Left lung (tissue), 10 donors: ENCODE results near the gene POLR2B. TPM values are rescaled to one million over a fixed set of nuclear protein-coding genes. Genes with fewer than 3 reads are reported as not detected.
"Not testable (repeated sequence)": the region's sequence is repeated elsewhere in the genome, so short reads cannot be mapped to it uniquely, and the experiment has no call there.

Experiments
- ATAC-seq: fragments of 200-7000 bp; cut with Tn5 transposase; one replicate; pipeline ENCODE4 v1.9.1; 2020; ENCODE audit warnings: moderate library complexity
- DNase-seq, 4 donors: peaks; one replicate each; pipeline ENCODE4 v3.0.0-alpha.2; 2013 to 2020
- H3K27ac ChIP-seq, 2 donors: fragments of 200-600 bp; sonication (generic) in 1 of 2; one replicate each; pipeline versions ENCODE4 v1.5.0 to v1.8.0; 2020 to 2021
- H3K27me3 ChIP-seq, 2 donors: fragments of 200-600 bp; sonication (generic) in 1 of 2; one replicate each; pipeline versions ENCODE4 v1.5.0 to v1.8.0; 2020 to 2021
- H3K36me3 ChIP-seq, 2 donors: fragments of 200-600 bp; sonication (generic) in 1 of 2; one replicate each; pipeline versions ENCODE4 v1.5.0 to v1.8.0; 2020 to 2021
- H3K4me1 ChIP-seq, 2 donors: fragments of 200-600 bp; one replicate each; pipeline ENCODE4 v1.8.0; 2021
- H3K4me3 ChIP-seq, 2 donors: fragments of 200-600 bp; sonication (generic) in 1 of 2; one replicate each; pipeline versions ENCODE4 v1.5.0 to v1.8.0; 2020 to 2021; ENCODE audit warnings: mild to moderate bottlenecking in 1 of 2
- H3K9me3 ChIP-seq, 2 donors: fragments of 200-600 bp; sonication (generic) in 1 of 2; one replicate each; pipeline versions ENCODE4 v1.5.0 to v1.8.0; 2020 to 2021
- CTCF ChIP-seq, 2 donors: fragments of 200-600 bp; sonication (generic) in 1 of 2; IDR thresholded peaks; one replicate each; pipeline versions ENCODE4 v1.5.0 to v1.8.0; 2021; ENCODE audit warnings: antibody characterized with exemption in 2 of 2
- intact Hi-C, 2 donors: fragments of 100-400 bp; cut with DNase I; formaldehyde crosslinking; loops; one replicate each; pipeline versions ENCODE4 v1.11.2 to v1.14.2; 2022
- polyA plus RNA-seq, 6 donors: library from polyadenylated mRNA; unstranded; fragments of 120-200 nt; gene quantifications; one replicate each; pipeline ENCODE4 v1.2.1, GENCODE V29; 2013; ENCODE audit not compliant: insufficient read length in 6 of 6
- total RNA-seq, 2 donors: library from RNA; stranded (reverse); fragmentation: NEBNext Ultra II Directional; extraction: Animal tissue kit (Norgen Biotek cat#: 25700); gene quantifications; one replicate each; pipeline ENCODE4 v1.2.1, GENCODE V29; 2021
- donor health status: DM: no; HTN: yes; CAD: no.
- donor health status: DM: no; HTN: no; CAD: no.

POLR2B gene
- total and polyA plus RNA-seq, 8 donors: 62.1 to 126 (median 112) TPM

DNA sequence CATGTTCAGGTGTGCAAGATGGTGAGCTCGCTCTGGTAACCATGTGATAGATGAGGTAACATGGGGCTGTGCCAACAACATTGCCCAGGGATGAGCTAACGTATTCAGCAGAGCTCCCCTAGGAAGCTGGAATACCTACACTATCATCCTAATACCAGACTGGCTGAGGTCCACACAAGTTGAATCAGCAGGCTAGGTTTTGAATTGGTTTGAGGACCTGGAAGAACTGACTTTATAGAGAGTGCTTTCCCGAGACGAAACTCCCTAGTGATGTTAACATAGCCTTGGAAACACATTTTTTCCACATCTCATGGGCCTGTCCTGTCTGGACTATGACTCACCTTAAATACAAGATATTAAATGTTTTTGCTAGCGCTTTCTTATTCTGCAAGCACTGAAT is 74.8 kb downstream of the POLR2B start:
- no peak overlapping the region for H3K4me3 ChIP-seq
- H3K9me3 ChIP-seq: no peaks in the 10 kb centered on the region
- H3K27ac ChIP-seq: no peak overlapping the region
- H3K27me3 ChIP-seq: no peaks in the 10 kb centered on the region
- intact Hi-C loops: no loop called here
- ATAC-seq: peak; percentile 37
- DNase-seq: no peak
- peaks cover 5 to 11% of the 10 kb centered on the region in 2 donors for H3K4me1 ChIP-seq
- no peaks in the 10 kb centered on the region for H3K36me3 ChIP-seq
- no peak for TF ChIP-seq CTCF (IDR thresholded peaks at IDR 0.05)

GRCh38 chr4:57055886-57056285 is 77.2 kb downstream of the POLR2B start:
- H3K4me3 ChIP-seq: no peak overlapping the region
- no peak for DNase-seq
- H3K9me3 ChIP-seq: no peaks in the 10 kb centered on the region
- no peaks in the 10 kb centered on the region for H3K27me3 ChIP-seq
- H3K27ac ChIP-seq: peak overlapping the region; percentile 1 to 14
- H3K36me3 ChIP-seq: no peaks in the 10 kb centered on the region
- peaks cover 5 to 10% of the 10 kb centered on the region in 2 donors for H3K4me1 ChIP-seq
- TF ChIP-seq CTCF (IDR thresholded peaks at IDR 0.05): no peak
- intact Hi-C loops: no loop called here
- ATAC-seq: no peak

- Histone ChIP-seq H3K9me3 (no peaks in the 10 kb centered on the region), H3K36me3 (no peaks in the 10 kb centered on the region), H3K27me3 (no peaks in the 10 kb centered on the region), H3K4me1 (peaks cover 0 to 5% of the 10 kb centered on the region in 2 donors), H3K27ac (peak overlapping the region in 1 of 2 donors; percentile 36), H3K4me3 (no peak overlapping the region)
- no peak for TF ChIP-seq CTCF (IDR thresholded peaks at IDR 0.05)
- ATAC-seq (no peak), DNase-seq (no peak)
- intact Hi-C loops: no loop called here
Observed at GRCh38 chr4:57059890-57060716, 81.4 kb downstream of the POLR2B start.

- H3K27ac ChIP-seq: peak overlapping the region in 1 of 2 donors; percentile 36
- DNase-seq, H3K27me3 ChIP-seq, H3K4me3 ChIP-seq, H3K4me1 ChIP-seq, H3K9me3 ChIP-seq, H3K36me3 ChIP-seq, intact Hi-C loops, ATAC-seq: not testable (repeated sequence)
Observed at GRCh38 chr4:57060717-57061067, 82.0 kb downstream of the POLR2B start.

- no peak for DNase-seq
- H3K27me3 ChIP-seq: no peaks in the 10 kb centered on the region
- no peak overlapping the region for H3K4me3 ChIP-seq
- peak overlapping the region in 1 of 2 donors; percentile 29 for H3K27ac ChIP-seq
- intact Hi-C loops: no loop called here
- no peaks in the 10 kb centered on the region for H3K36me3 ChIP-seq
- TF ChIP-seq CTCF (IDR thresholded peaks at IDR 0.05): no peak
- no peak for ATAC-seq
- peaks cover 0 to 8% of the 10 kb centered on the region in 2 donors for H3K4me1 ChIP-seq
- H3K9me3 ChIP-seq: no peaks in the 10 kb centered on the region
Observed at GRCh38 chr4:57061395-57061794, 82.7 kb downstream of the POLR2B start.
